Measurements from ENCODE around the gene GALNT13.

The GALNT13 gene

DNA sequence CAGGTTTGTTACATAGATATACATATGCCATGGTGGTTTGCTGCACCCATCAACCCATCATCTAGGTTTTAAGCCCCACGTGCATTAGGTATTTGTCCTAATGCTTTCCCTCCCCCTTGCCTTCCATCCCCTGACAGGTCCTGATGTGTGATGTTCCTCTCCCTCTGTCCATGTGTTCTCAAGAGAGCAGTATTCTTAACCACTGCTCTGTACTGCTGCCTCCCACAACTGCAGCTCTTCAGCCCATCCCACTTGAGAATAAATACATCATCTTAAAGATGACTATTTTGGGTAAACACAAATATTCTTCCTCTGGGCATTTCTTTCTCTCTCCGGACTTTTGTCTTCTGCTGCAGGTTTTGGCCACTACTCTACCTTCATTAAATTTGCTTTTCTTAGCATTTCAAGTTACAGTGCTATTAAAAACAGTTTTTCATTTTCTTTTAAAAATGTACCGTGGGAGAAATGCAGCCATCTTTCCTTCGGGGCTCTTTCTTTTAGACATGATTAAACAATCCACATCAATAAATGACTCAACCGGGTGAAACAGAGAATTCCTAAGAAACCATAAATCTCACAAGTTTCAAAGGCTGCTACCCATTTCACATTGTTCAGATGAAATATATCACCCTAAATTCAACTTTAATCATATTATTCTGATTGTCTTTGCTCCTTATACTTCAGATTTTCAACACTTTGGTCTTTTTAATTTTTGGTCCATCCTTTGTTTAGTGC, 323.4 kb downstream of the GALNT13 start:
- no peak overlapping the region for H3K4me3 ChIP-seq (ENCODE audit: low read length)
- no peak for DNase-seq (ENCODE audit: low read depth, low spot score)

DNA sequence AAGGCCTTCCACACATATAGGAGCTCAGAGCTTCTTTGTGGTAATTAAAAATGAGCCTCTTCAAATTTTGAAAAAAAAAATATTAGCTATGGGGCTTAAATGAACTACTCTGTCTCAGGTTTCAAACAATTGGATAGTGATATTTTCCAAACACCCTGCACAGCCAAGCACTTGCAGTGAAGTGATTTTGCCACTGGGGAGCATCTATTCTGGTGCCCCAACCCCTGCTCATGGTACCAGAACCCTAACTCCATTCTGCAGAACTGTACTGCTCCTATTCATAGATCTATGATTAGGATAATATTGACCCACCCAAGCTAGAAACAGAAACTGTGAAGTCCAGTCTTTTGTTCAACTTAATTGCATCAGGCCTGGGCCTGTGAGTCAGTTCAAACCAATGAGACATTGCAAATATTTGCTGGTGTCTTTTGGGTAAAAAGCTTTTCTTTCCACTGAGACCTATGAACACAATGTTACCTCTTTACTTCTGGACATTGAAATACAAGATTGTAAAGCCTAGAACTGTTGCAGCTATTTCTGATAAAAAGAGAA, 324.0 kb downstream of the GALNT13 start:
- no peak for DNase-seq (ENCODE audit: low read depth, low spot score)
- no peak overlapping the region for H3K4me3 ChIP-seq (ENCODE audit: low read length)

DNA sequence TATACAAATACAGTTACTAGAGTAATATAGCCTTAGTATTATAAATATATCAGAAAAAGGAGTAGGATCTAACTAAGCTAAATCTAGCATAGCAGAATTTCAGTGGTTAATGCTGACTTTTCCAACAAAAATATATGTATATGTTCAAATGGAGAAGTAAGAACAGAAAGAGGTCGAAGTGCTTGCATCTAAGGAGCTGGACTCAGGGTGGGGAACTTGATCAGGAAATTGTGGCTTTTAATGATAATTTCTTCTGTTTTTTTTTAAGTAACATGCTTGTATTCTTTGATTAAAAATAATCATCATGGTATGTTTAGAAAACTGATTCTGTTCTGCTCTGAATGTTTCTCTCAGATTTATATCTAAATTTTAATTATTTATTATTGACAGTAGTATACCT, 327.1 kb downstream of the GALNT13 start:
- H3K4me3 ChIP-seq (ENCODE audit: low read length), result no peak overlapping the region
- no peak for DNase-seq (ENCODE audit: low read depth, low spot score)

DNA sequence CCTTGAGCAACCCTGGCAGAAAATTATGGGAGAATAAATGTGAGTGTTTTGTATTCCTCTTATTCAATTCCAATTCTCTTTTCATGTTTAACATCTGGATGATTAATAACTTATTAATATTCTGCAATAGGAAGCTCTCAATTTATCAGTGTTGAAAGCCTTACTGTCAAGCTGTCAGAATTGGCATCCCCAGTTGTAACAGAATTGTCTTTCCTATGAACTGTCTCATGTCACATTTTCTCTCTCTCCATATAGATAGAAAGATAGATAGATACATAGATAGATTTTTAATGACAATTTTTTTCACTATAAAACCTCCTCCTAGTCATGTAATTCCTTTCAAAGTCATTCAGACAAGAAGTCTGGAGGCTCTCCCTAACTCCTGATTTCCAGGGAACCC, 331.5 kb downstream of the GALNT13 start:
- no peak for DNase-seq (ENCODE audit: low read depth, low spot score)

DNA sequence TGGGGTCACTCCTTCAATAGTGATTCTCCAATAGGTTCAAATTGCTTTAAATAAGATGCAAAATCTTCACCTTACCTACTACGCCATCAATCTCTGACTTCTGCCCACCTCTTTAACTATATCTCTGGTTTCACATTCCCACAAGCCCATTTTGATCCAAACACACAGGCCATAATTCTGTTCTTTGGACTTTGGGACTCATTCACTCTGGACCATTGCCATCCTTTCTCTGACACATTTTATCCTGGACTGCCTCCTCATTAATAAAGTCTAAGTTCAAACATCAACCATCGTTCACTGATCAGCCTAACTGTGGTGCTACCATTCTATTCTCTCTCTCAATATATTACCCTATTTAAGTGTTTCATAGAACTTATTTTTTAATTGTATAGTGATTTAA, 332.2 kb downstream of the GALNT13 start:
- DNase-seq (ENCODE audit: low read depth, low spot score), result no peak

More for the DNA sequence above, 331.5 kb downstream of the GALNT13 start:
- H3K4me3 ChIP-seq (ENCODE audit: low read length), result no peak overlapping the region

GRCh38 chr2:154207288-154208047, 335.7 kb downstream of the GALNT13 start:
- H3K4me3 ChIP-seq (ENCODE audit: low read length), result no peak overlapping the region
- DNase-seq (ENCODE audit: low read depth, low spot score), result no peak

More for the DNA sequence above, 332.2 kb downstream of the GALNT13 start:
- no peak overlapping the region for H3K4me3 ChIP-seq (ENCODE audit: low read length)

DNA sequence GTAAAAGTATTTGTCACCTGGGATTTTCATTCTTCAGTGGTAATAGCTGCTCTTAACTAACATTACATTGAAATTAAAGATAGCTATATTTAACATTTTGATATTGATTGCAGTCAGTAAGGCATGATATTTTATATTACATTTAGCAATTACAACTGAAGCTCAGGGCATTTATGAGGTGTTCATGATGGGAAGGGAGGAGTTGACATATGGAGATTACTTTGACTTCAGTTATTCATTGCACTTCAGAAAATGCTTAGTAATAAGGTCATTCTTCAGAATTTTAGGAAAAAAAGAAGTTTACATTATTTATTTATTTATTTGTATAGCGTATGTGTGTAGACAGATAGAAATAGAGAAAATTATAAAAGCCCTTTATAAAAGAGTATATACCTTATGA, 352.0 kb downstream of the GALNT13 start:
- H3K4me3 ChIP-seq (ENCODE audit: low read length), result no peak overlapping the region
- DNase-seq (ENCODE audit: low read depth, low spot score), result no peak

- no peak for DNase-seq (ENCODE audit: low read depth, low spot score)
- no peak overlapping the region for H3K4me3 ChIP-seq (ENCODE audit: low read length)
Measured at GRCh38 chr2:154226931-154227330, 355.2 kb downstream of the GALNT13 start.

DNA sequence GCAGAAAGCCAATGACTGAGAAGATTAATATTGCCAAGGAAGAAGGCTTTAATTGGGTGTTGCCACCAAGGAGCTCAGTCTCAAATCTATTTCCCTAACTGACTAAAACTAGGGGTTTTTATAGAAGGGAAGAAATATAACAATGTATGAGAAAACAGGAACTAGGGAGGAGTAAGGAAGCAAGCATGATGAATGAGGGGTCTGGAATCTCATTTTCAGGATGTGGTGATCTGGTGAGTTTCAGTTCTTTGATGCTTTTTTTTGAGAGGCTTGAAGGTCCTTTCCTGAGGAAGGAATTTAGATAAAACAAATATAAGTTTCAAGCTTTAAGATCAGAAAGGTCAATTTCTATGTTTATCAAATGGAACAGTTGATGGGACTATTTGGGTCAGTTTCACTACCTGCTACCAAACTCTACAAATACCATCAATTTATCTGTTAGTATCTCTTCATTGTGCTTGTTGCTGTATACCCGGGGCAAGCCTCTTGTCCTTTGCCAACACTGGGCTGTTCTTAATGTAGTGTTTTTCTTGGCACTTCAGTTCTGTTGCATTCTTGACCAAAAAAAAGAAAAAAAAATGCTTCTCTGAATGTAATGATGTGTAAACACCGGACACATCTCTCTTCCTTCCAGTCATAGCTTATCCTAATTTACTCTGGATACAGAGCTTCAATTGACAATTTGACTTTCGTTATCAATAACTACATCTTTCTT, 357.0 kb downstream of the GALNT13 start:
- no peak for DNase-seq (ENCODE audit: low read depth, low spot score)
- H3K4me3 ChIP-seq (ENCODE audit: low read length), result no peak overlapping the region

- no peak for DNase-seq (ENCODE audit: low read depth, low spot score)
- H3K4me3 ChIP-seq (ENCODE audit: low read length), result no peak overlapping the region
Measured at GRCh38 chr2:154229966-154230365, 358.2 kb downstream of the GALNT13 start.

DNA sequence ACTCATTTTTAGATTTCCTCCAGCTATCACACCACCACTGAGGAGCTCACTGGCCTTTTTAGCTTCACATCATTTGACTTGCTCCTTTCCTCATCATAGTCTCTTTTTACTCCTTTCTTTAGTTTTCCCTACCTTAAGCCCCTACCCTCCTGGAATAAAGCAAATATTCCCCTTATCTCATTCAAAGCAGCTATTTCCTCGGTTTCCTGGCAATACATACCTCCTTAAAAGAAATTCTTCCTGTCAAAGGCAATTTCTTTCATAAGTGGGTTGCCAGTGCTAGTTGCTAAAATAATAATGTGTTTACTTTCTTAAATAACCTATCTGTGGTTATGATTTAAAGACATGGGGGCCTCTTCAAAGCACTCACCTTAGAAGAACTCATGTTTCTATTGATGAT, 359.3 kb downstream of the GALNT13 start:
- H3K4me3 ChIP-seq (ENCODE audit: low read length), result no peak overlapping the region

DNA sequence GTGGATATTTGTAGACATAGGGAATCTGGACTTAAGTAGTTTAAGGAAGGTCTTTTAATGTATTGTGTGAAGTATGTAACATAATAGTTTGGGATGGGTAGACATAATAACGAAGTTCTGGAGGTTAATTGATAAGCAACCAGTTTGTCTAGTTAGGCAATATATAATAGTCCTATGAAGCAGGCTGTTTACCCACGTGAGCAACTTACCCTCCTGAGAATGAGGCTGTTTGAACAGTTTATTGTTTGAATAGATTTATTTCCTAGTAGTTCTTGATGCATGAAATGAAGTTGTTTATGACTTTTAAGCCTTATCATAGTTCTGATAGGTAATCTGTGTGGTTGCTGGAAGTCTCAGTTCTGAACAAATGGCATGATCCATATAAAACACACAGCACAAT, 361.5 kb downstream of the GALNT13 start:
- no peak overlapping the region for H3K4me3 ChIP-seq (ENCODE audit: low read length)
- DNase-seq (ENCODE audit: low read depth, low spot score), result no peak

More for the DNA sequence above, 359.3 kb downstream of the GALNT13 start:
- no peak for DNase-seq (ENCODE audit: low read depth, low spot score)

DNA sequence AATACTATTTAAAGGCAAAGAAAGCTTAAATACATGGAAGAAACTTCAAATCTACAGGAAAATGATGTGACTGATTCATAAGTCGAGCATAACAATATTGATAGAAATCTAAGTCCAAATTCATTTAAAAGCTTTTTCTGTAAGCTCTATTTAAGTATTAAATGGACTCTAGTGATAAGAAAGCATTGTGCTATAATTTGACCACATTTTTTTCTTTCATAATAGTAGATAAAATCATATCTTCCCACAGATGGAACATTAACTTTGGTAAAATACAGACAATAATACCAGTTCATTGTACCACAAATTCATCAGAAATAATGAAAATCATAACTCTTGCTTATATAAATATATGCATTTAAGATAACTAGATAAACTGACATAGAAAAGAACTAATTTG, 366.5 kb downstream of the GALNT13 start:
- DNase-seq (ENCODE audit: low read depth, low spot score), result no peak
- no peak overlapping the region for H3K4me3 ChIP-seq (ENCODE audit: low read length)

DNA sequence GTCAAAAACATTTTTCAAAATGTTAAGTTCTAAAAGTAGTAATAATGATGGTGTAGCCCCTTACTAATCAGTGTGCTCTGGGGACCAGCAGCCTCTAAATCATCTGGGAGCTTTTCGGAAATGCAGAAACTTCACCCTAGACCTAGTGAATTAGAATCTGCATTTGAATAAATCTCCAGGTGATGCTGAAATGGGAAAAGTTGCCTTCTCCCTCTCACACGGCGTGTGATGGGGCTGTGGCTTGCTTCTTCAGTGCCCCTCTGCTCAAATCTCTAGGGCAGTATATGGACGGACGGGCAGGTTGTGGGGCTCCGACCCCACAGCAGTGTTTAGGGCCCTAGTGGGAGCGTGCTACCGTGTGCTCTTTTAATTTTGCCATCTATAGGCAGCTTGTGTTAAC, 368.6 kb downstream of the GALNT13 start:
- no peak overlapping the region for H3K4me3 ChIP-seq (ENCODE audit: low read length)
- no peak for DNase-seq (ENCODE audit: low read depth, low spot score)

- H3K4me3 ChIP-seq (ENCODE audit: low read length), result no peak overlapping the region
- DNase-seq (ENCODE audit: low read depth, low spot score), result no peak
Measured at GRCh38 chr2:154240921-154241379, 369.2 kb downstream of the GALNT13 start.

DNA sequence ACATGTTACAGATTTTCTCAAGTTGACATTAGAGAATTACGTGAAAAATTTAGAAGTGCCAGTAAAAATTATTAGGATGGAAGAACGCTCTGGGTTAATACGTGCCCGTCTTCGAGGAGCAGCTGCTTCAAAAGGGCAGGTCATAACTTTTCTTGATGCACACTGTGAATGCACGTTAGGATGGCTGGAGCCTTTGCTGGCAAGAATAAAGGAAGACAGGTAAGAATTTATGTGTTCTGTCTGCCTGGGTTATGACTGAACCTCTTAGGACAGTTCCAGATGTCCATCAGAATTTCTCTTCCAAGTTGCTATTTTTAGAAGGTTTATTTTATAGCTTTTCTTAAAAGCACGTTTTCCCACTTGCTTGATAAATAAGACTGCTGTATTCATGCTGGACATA, 371.0 kb downstream of the GALNT13 start:
- DNase-seq (ENCODE audit: low read depth, low spot score), result no peak
- H3K4me3 ChIP-seq (ENCODE audit: low read length), result no peak overlapping the region

DNA sequence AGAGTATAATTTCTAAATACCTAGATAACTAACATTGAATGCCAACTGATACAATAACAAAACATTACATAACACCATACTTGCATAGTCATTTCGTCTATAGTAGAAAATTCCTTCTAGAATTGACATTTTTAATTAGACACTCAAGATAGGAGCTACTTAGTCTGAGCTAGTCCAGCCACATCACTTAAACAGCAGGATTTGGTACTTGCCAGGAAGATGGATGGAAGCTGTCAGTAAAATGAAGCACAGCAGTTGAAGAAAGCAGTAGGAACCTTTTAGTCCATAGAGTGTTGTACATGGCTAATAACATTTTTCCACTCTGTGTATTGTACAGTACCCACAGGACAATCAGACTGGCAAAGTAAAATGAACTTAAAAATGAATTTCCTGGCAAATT, 372.0 kb downstream of the GALNT13 start:
- no peak for DNase-seq (ENCODE audit: low read depth, low spot score)
- H3K4me3 ChIP-seq (ENCODE audit: low read length), result no peak overlapping the region

DNA sequence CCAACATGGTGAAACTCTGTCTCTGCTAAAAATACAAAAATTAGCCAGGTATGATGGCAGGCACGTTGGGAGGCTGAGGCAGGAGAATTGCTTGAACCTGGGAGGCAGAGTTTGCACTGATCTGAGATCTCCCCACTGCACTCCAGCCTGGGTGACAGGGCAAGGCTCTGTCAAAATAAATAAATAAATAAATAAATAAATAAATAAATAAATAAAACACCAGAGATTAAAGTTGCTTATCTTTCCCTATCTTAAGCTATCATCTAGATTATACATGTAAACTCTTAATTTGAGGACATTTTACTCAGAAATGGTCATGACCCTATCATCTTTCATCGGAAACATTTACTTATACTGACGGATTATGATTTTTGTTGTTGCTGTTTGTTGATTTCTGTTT, 373.2 kb downstream of the GALNT13 start:
- no peak for DNase-seq (ENCODE audit: low read depth, low spot score)
- H3K4me3 ChIP-seq (ENCODE audit: low read length), result no peak overlapping the region

DNA sequence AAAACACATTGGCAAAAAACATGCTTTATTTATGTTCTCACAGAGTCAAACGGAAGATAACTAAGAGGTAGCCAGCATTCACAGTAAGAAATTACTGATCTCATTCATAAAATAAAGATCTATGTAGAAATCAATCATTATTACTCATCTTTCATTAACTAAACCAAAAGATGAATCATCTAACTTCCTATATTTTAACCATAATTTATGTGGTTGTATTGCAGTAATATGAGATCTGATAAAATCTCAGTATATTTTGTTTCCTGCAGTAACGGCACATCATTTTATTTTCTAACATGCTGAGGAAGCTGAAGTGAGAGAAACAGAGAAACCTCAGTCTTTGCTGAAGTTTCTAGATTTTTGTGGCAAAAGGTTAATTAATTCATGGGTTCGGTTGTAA, 375.8 kb downstream of the GALNT13 start:
- no peak overlapping the region for H3K4me3 ChIP-seq (ENCODE audit: low read length)
- DNase-seq (ENCODE audit: low read depth, low spot score), result no peak

GRCh38 chr2:154256136-154256535, 384.4 kb downstream of the GALNT13 start:
- no peak for DNase-seq (ENCODE audit: low read depth, low spot score)
- no peak overlapping the region for H3K4me3 ChIP-seq (ENCODE audit: low read length)
